Psoas muscle (tissue), 8 donors: ENCODE data around the gene PIP5K1B. TPM values are rescaled to one million over a fixed set of nuclear protein-coding genes. Genes with fewer than 3 reads are reported as not detected.

Source experiments
- ATAC-seq, 4 donors: fragments of 200-7000 bp; cut with Tn5 transposase; one replicate each; pipeline ENCODE4 v1.9.1; 2020; ENCODE audit warnings: moderate library complexity in 3 of 4, mild to moderate bottlenecking in 2 of 4
- DNase-seq, 2 donors: peaks; one replicate each; pipeline ENCODE4 v3.0.0-alpha.2; 2020
- H3K27ac ChIP-seq: fragments of 200-600 bp; one replicate; pipeline ENCODE4 v1.8.0; 2022
- H3K27me3 ChIP-seq, 3 donors: fragments of 200-600 bp in 1 of 3; one replicate each; pipeline versions ENCODE4 v1.6.1 to v1.8.0; 2013 to 2022; ENCODE audit warnings: low read length in 2 of 3, mild to moderate bottlenecking in 2 of 3, moderate library complexity in 1 of 3; ENCODE audit not compliant: insufficient read depth in 3 of 3
- H3K36me3 ChIP-seq, 2 donors: fragments of 200-600 bp in 1 of 2; one replicate each; pipeline versions ENCODE4 v1.6.1 to v1.8.0; 2013 to 2022; ENCODE audit warnings: low read depth in 1 of 2, mild to moderate bottlenecking in 1 of 2, moderate library complexity in 1 of 2; ENCODE audit not compliant: insufficient read depth in 1 of 2
- H3K4me1 ChIP-seq: fragments of 200-600 bp; one replicate; pipeline ENCODE4 v1.8.0; 2022
- H3K4me3 ChIP-seq: fragments of 200-600 bp; one replicate; pipeline ENCODE4 v1.8.0; 2022; ENCODE audit warnings: mild to moderate bottlenecking
- H3K9me3 ChIP-seq: fragments of 200-600 bp; one replicate; pipeline ENCODE4 v1.8.0; 2022
- CTCF ChIP-seq: fragments of 200-600 bp; IDR thresholded peaks from one replicate; pipeline ENCODE4 v1.8.0; 2022; ENCODE audit warnings: antibody characterized with exemption
- WGBS, 3 donors: extraction: QIAGEN DNeasy Blood & Tissue Kit; methylation state at CpG; one replicate each; pipeline versions ENCODE4 v1.1.6 to v1.1.7; 2013; 5-methylcytosine and 5-hydroxymethylcytosine counted together
- intact Hi-C, 2 donors: fragments of 100-400 bp; cut with DNase I; formaldehyde crosslinking; loops; one replicate each; pipeline versions ENCODE4 v1.11.0 to v1.14.2; 2022
- polyA plus RNA-seq, 3 donors: library from polyadenylated mRNA; stranded (reverse); fragments of 200-250 nt; gene quantifications; one replicate each; pipeline ENCODE4 v1.2.3, GENCODE V29; 2013
- total RNA-seq, 4 donors: library from RNA; stranded (reverse); fragmentation: NEBNext Ultra II Directional in 2 of 4; extraction: Animal tissue kit (Norgen Biotek cat#: 25700) in 2 of 4; gene quantifications; one replicate each; pipeline versions ENCODE4 v1.2.1 to v1.2.4, GENCODE V29; 2021 to 2023
- donor health status: healthy with polysubstance abuse.
- donor health status: DM: no; HTN: no; CAD: no; lungs with moderate emphysema.
- donor health status: Bipolar disorder and iron deficiency.
- donor health status: healthy.
- donor health status: DM: yes; HTN: yes; CAD: no.
- donor health status: DM: no; HTN: no; CAD: no.
- donor health status: DM: no; HTN: no; CAD: no.
- donor health status: DM: yes; HTN: yes; CAD: no.

Gene PIP5K1B
- total and polyA plus RNA-seq, 7 donors, result 0.48 to 2.5 (median 1.7) TPM

GRCh38 chr9:68714416-68715180, 9.6 kb downstream of the PIP5K1B start:
- no peak for ATAC-seq
- Histone ChIP-seq H3K27me3 (peaks cover 0 to 3% (median 0%) of the 10 kb centered on the region in 3 donors), H3K4me1 (no peaks in the 10 kb centered on the region), H3K27ac (no peak overlapping the region), H3K9me3 (no peaks in the 10 kb centered on the region), H3K36me3 (no peaks in the 10 kb centered on the region), H3K4me3 (no peak overlapping the region)
- 88 to 92% (median 89%) methylated on average over 4 of the region's 4 CpGs for WGBS, 3 donors
- intact Hi-C loops, result no loop called here
- no peak for DNase-seq
- TF ChIP-seq CTCF, result no peak

- WGBS, 3 donors, result 41 to 67% (median 49%) methylated on average over 2 of the region's 2 CpGs
- no peaks in the 10 kb centered on the region for H3K4me1 ChIP-seq
- intact Hi-C loops, result no loop called here
Observed at GRCh38 chr9:68715181-68715456, 10.1 kb downstream of the PIP5K1B start.

GRCh38 chr9:68717552-68718443, 12.8 kb downstream of the PIP5K1B start:
- no peaks in the 10 kb centered on the region for H3K4me1 ChIP-seq
- intact Hi-C loops, result no loop called here
- WGBS, 3 donors, result 80 to 91% (median 89%) methylated on average over 2 of the region's 2 CpGs

More at GRCh38 chr9:68715181-68715456, 10.1 kb downstream of the PIP5K1B start:
- H3K4me3 ChIP-seq, result no peak overlapping the region
- TF ChIP-seq CTCF, result no peak
- ATAC-seq (no peak), DNase-seq (no peak)
- H3K36me3 ChIP-seq, result no peaks in the 10 kb centered on the region
- H3K27me3 ChIP-seq, result peaks cover 0 to 3% (median 0%) of the 10 kb centered on the region in 3 donors
- H3K9me3 ChIP-seq, result no peaks in the 10 kb centered on the region
- no peak overlapping the region for H3K27ac ChIP-seq

GRCh38 chr9:68719847-68720246, 14.8 kb downstream of the PIP5K1B start:
- intact Hi-C loops, result no loop called here
- Histone ChIP-seq H3K9me3 (no peaks in the 10 kb centered on the region), H3K27me3 (peaks cover 0 to 6% (median 3%) of the 10 kb centered on the region in 3 donors), H3K4me1 (no peaks in the 10 kb centered on the region), H3K27ac (no peak overlapping the region), H3K4me3 (no peak overlapping the region), H3K36me3 (no peaks in the 10 kb centered on the region)
- DNase-seq (no peak), ATAC-seq (no peak)
- 45 to 54% (median 47%) methylated on average over 2 of the region's 2 CpGs for WGBS, 3 donors
- TF ChIP-seq CTCF, result no peak

More at GRCh38 chr9:68717552-68718443, 12.8 kb downstream of the PIP5K1B start:
- H3K9me3 ChIP-seq, result no peaks in the 10 kb centered on the region
- H3K36me3 ChIP-seq, result no peaks in the 10 kb centered on the region
- no peak for TF ChIP-seq CTCF
- no peak overlapping the region for H3K4me3 ChIP-seq
- H3K27me3 ChIP-seq, result peaks cover 0 to 6% (median 3%) of the 10 kb centered on the region in 3 donors
- ATAC-seq (no peak), DNase-seq (no peak)
- H3K27ac ChIP-seq, result no peak overlapping the region
